ENCODE measurements around the gene ADCY3.
"Not testable (repeated sequence)": the region's sequence is repeated elsewhere in the genome, so short reads cannot be mapped to it uniquely, and the experiment has no call there.

Gene ADCY3

GRCh38 chr2:24842081-24843050 lies 77.7 kb downstream of the ADCY3 start:
- no peak for FAIRE-seq

GRCh38 chr2:24840962-24841945 lies 78.8 kb downstream of the ADCY3 start:
- no peak for FAIRE-seq

- FAIRE-seq = no peak
These were observed 79.7 kb downstream of the ADCY3 start for GRCh38 chr2:24840164-24840869.

DNA sequence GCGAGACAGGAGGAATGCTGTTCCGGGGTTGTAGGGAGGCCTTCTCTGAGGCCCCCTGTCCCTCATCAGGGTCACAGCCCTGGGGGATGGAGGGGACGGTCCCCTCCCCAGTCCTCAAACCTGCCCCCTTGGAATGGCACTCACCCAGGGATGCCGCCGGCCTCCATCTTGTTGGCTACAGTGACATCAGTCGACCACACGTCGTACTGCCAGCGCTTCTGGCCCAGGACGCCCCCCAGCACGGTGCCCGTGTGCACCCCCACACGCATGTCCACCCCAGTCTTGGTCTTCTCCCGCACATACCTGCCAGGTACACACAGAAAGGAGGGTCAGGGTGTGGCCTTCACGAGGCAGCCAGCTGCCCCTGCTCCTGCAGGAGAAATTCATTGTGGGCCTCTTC lies 80.3 kb downstream of the ADCY3 start:
- no peak for FAIRE-seq

DNA sequence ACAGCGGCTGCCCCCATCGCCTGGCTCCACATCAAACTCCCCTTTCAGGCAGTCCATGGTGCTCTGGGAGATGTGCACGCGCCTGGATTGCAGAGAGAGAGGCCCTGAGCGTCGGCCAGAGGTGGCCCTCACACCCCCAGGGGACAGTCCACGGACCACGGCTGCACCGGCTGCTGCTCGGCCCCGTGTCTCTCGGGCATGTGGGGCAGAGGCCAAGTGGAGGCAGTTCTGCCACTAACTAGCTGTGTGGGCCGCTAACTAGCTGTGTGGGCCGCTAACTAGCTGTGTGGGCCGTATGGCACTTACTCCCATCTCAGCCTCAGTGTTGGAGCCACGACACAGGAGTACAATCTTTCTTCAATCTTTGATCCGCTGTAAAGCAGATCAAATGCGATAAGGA lies 81.5 kb downstream of the ADCY3 start:
- no peak for FAIRE-seq

- FAIRE-seq = no peak
These were observed 82.0 kb downstream of the ADCY3 start for GRCh38 chr2:24837996-24838513.

GRCh38 chr2:24836706-24837105 lies 83.3 kb downstream of the ADCY3 start:
- FAIRE-seq = no peak

- no peak for FAIRE-seq
These were observed 83.8 kb downstream of the ADCY3 start for GRCh38 chr2:24836206-24836605.

- not testable (repeated sequence) for FAIRE-seq
These were observed 84.6 kb downstream of the ADCY3 start for GRCh38 chr2:24835411-24835810.

DNA sequence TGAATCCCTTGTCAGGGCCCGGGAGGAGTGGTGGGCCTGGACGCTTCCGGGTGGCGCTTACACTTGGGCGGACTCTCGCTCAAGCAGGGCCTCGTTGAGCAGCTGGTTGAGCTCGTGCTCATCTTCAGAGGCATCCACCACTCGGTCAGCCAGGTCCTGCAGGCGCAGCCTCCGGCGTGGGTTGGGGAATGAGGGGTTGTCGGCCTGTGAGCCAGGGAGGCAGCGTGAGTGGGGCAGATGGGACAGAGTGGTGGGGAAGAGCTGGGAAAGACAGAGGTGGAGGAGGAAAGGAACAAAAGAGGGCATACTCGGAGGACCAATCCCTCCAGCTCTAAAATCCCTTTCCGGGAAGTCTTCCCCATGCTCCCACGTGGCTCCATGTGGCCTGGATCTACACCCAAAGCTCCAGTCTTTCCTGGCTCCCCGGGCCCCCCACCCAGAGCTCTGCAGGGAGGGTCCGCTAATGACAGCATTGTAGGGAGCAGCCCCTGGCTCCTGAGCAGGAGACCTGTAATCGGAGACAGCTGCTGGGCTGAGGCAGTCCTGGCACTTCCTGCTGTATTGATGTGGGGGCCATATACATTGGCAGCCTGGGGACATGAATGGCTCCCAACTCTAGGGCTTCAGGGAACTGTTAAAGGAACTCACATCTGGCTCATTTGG lies 85.2 kb downstream of the ADCY3 start:
- FAIRE-seq = no peak

GRCh38 chr2:24833821-24834732 lies 86.0 kb downstream of the ADCY3 start:
- FAIRE-seq = no peak

- no peak for FAIRE-seq
These were observed 86.9 kb downstream of the ADCY3 start for GRCh38 chr2:24832931-24833701.

- no peak for FAIRE-seq
These were observed 87.5 kb downstream of the ADCY3 start for GRCh38 chr2:24832521-24832920.

DNA sequence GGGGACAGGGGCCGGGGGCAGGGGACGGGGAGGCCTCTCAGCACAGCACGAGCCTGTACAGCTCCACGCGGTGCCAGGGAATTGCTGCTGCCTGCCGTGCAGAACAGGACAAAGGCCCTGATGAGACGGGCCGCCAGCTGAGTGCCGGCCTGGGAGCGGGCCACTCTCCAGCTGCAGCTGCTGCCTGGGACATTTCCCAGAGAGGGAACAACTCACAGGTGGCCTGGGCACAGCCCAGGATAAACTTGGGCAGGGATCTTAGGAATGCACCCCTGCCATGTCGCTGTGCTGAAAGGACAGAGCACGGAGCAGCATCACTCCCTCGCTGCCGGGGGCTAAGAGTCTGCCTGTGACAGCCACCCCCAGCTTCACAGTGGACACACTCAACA lies 88.0 kb downstream of the ADCY3 start:
- FAIRE-seq = no peak

GRCh38 chr2:24831221-24832072 lies 88.6 kb downstream of the ADCY3 start:
- no peak for FAIRE-seq

GRCh38 chr2:24830786-24831185 lies 89.3 kb downstream of the ADCY3 start:
- FAIRE-seq = no peak

GRCh38 chr2:24830351-24830750 lies 89.7 kb downstream of the ADCY3 start:
- no peak for FAIRE-seq

DNA sequence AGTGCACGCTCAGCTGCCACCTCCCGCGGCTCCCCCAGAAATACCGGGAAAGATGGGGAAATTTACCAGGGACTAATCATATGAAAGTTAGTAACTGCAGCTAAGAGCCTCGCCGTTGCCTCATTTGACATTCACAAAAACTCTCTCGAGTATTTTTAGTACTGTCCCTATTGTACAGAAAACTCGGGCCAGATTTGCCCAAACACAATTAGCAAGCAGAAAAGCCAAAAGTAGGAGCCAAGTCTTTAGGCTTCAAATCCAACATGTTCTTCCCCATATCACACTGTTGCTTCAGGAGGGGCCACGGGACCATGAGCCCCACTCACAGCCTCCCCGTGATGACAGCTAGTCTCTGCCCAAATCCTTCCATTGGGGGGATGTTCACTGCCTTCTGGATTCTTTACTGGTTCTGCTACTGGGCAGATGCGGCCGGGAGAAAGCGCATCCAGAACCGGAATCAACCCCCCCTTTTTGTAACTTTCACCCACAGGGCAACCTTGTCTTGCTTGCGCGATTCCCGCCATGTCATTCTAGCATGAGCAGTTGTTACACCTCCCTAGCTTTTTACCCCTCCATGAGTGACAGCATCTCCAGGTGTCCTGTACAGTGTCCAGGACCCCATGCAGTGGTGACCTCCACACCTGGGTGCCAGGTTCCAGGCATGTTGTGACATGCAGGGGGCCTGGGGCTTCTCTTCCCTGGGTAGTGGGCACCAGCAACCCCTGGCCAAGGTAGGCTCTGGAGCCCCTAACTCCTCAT lies 91.6 kb downstream of the ADCY3 start:
- FAIRE-seq = no peak
